HepG2 (cell line): ENCODE data around the gene LCAT. TPM values are rescaled to one million over a fixed set of nuclear protein-coding genes. Genes with fewer than 3 reads are reported as not detected.

ENCODE experiments used
- AGO2 ChIP-seq: fragments of 200-400 bp; formaldehyde crosslinking; optimal IDR thresholded peaks from 2 replicates; pipeline ENCODE3; 2017; ENCODE audit warnings: mild to moderate bottlenecking, low read depth, low read length, moderate library complexity
- PAWR ChIP-seq: sonication (generic); formaldehyde crosslinking; IDR thresholded peaks from 2 replicates; pipeline ENCODE4 v1.4.0; 2020; ENCODE audit warnings: missing genetic modification reagents, mild to moderate bottlenecking, borderline replicate concordance
- SYNCRIP ChIP-seq: fragments of 200-400 bp; formaldehyde crosslinking; IDR thresholded peaks from 2 replicates; pipeline ENCODE4 v1.6.1; 2018; ENCODE audit warnings: mild to moderate bottlenecking, low read depth, low read length; ENCODE audit not compliant: insufficient read depth
- TCF7 ChIP-seq: sonication (generic); IDR thresholded peaks from 2 replicates; pipeline ENCODE4 v1.6.1; 2016; ENCODE audit warnings: antibody characterized with exemption, low read depth
- TOE1 ChIP-seq: sonication (generic); formaldehyde crosslinking; IDR thresholded peaks from 2 replicates; pipeline ENCODE4 v1.4.0; 2020; ENCODE audit warnings: mild to moderate bottlenecking, missing genetic modification reagents
- ZEB1 ChIP-seq: IDR thresholded peaks from 2 replicates; pipeline ENCODE4 v1.6.1; 2012; ENCODE audit warnings: mild to moderate bottlenecking, low read depth, inconsistent platforms; ENCODE audit not compliant: insufficient replicate concordance
- ZNF124 ChIP-seq: sonication (generic); formaldehyde crosslinking; IDR thresholded peaks from 2 replicates; pipeline ENCODE4 v1.4.0; 2020; ENCODE audit warnings: missing genetic modification reagents
- ZNF34 ChIP-seq: sonication (generic); formaldehyde crosslinking; IDR thresholded peaks from 2 replicates; pipeline ENCODE4 v1.4.0; 2020; ENCODE audit warnings: mild to moderate bottlenecking, missing genetic modification reagents, borderline replicate concordance
- ZNF407 ChIP-seq: sonication (generic); formaldehyde crosslinking; IDR thresholded peaks from one replicate; pipeline ENCODE4 v1.5.1; 2020; ENCODE audit warnings: mild to moderate bottlenecking, missing genetic modification reagents; ENCODE audit errors: not compliant biosample characterization
- ZNF557 ChIP-seq: sonication (generic); formaldehyde crosslinking; IDR thresholded peaks from 2 replicates; pipeline ENCODE4 v1.4.0; 2020; ENCODE audit warnings: missing genetic modification reagents
- ZNF598 ChIP-seq: sonication (generic); formaldehyde crosslinking; IDR thresholded peaks from 2 replicates; pipeline ENCODE4 v1.5.1; 2020; ENCODE audit warnings: mild to moderate bottlenecking, missing genetic modification reagents, borderline replicate concordance
- ZNF616 ChIP-seq: sonication (generic); formaldehyde crosslinking; IDR thresholded peaks from 2 replicates; pipeline ENCODE4 v1.5.0; 2020; ENCODE audit warnings: low read depth, mild to moderate bottlenecking, missing genetic modification reagents
- polyA plus RNA-seq, 8 experiments: library from polyadenylated mRNA; depleted of rRNA in 3 of 8; stranded (reverse) in 7 of 8; unstranded in 1 of 8; fragments of >200 nt; fragmentation: Illumina TruSeq in 4 of 8; extraction: Trizol in 4 of 8; gene quantifications; 2 replicates each; pipeline versions ENCODE4 v1.2.1 to v1.2.3, GENCODE V29; 2011 to 2016; ENCODE audit warnings: low read depth in 4 of 8, missing spikeins in 1 of 8, mixed read lengths in 1 of 8; ENCODE audit not compliant: insufficient read depth in 1 of 8
- total RNA-seq, 5 experiments: library from RNA; depleted of rRNA; stranded (reverse); fragments of >200 nt; fragmentation: Illumina TruSeq; extraction: Trizol; gene quantifications; 2 replicates each; pipeline ENCODE4 v1.2.3, GENCODE V29; 2016; ENCODE audit warnings: low read depth in 1 of 5
- TF ChIP-seq, protein P1 (sequence below): sonication (generic); formaldehyde crosslinking; IDR thresholded peaks from 2 replicates; pipeline ENCODE4 v1.5.0; 2020; ENCODE audit warnings: missing genetic modification reagents
- TF ChIP-seq, protein P2 (sequence below): IDR thresholded peaks from 2 replicates; pipeline ENCODE4 v1.6.1; 2016; ENCODE audit warnings: low read depth, missing genetic modification reagents, missing compliant biosample characterization

LCAT gene
- total and polyA plus RNA-seq, 2 of the 13 experiments (the other 11 are each of a cell fraction or from before 2014, with no cell fraction given): 36.1 to 38.9 TPM

- TF ChIP-seq TCF7 (no peak), PAWR (no peak), TOE1 (no peak), ZNF557 (CRISPR knock-in tag) (no peak), ZNF407 (CRISPR knock-in tag) (no peak), ZEB1 (peak; percentile 84), SYNCRIP (no peak), ZNF616 (CRISPR knock-in tag) (peak; percentile 49; the same call in 1 of the 2 replicates), ZNF34 (no peak), ZNF124 (CRISPR knock-in tag) (no peak), ZNF598 (CRISPR knock-in tag) (peak; percentile 59; the same call in 1 of the 2 replicates), AGO2 (peak; percentile 34)
- TF ChIP-seq, protein P1, sequence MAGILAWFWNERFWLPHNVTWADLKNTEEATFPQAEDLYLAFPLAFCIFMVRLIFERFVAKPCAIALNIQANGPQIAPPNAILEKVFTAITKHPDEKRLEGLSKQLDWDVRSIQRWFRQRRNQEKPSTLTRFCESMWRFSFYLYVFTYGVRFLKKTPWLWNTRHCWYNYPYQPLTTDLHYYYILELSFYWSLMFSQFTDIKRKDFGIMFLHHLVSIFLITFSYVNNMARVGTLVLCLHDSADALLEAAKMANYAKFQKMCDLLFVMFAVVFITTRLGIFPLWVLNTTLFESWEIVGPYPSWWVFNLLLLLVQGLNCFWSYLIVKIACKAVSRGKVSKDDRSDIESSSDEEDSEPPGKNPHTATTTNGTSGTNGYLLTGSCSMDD: no peak
- TF ChIP-seq, protein P2, sequence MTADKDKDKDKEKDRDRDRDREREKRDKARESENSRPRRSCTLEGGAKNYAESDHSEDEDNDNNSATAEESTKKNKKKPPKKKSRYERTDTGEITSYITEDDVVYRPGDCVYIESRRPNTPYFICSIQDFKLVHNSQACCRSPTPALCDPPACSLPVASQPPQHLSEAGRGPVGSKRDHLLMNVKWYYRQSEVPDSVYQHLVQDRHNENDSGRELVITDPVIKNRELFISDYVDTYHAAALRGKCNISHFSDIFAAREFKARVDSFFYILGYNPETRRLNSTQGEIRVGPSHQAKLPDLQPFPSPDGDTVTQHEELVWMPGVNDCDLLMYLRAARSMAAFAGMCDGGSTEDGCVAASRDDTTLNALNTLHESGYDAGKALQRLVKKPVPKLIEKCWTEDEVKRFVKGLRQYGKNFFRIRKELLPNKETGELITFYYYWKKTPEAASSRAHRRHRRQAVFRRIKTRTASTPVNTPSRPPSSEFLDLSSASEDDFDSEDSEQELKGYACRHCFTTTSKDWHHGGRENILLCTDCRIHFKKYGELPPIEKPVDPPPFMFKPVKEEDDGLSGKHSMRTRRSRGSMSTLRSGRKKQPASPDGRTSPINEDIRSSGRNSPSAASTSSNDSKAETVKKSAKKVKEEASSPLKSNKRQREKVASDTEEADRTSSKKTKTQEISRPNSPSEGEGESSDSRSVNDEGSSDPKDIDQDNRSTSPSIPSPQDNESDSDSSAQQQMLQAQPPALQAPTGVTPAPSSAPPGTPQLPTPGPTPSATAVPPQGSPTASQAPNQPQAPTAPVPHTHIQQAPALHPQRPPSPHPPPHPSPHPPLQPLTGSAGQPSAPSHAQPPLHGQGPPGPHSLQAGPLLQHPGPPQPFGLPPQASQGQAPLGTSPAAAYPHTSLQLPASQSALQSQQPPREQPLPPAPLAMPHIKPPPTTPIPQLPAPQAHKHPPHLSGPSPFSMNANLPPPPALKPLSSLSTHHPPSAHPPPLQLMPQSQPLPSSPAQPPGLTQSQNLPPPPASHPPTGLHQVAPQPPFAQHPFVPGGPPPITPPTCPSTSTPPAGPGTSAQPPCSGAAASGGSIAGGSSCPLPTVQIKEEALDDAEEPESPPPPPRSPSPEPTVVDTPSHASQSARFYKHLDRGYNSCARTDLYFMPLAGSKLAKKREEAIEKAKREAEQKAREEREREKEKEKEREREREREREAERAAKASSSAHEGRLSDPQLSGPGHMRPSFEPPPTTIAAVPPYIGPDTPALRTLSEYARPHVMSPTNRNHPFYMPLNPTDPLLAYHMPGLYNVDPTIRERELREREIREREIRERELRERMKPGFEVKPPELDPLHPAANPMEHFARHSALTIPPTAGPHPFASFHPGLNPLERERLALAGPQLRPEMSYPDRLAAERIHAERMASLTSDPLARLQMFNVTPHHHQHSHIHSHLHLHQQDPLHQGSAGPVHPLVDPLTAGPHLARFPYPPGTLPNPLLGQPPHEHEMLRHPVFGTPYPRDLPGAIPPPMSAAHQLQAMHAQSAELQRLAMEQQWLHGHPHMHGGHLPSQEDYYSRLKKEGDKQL (CRISPR knock-in tag): no peak
Observed at GRCh38 chr16:67993207-67994039, 49.5 kb upstream of the LCAT start (continued).
